Kidney (tissue), 14 donors: ENCODE data around the gene MEF2C. TPM values are rescaled to one million over a fixed set of nuclear protein-coding genes. Genes with fewer than 3 reads are reported as not detected.

Source experiments
- DNase-seq, 5 donors: peaks; one replicate each; pipeline ENCODE4 v3.0.0-alpha.2; 2013 to 2020
- FAIRE-seq: peaks from 2 replicates; lab custom pipeline; 2012; peaks lifted over from hg19 to GRCh38; lab: Jason Lieb, UNC
- H3K27ac ChIP-seq, 2 donors: one replicate each; pipeline ENCODE4 v1.7.0; 2013; ENCODE audit warnings: low read depth in 2 of 2, low read length in 2 of 2, inconsistent platforms in 1 of 2
- H3K27me3 ChIP-seq: one replicate; pipeline ENCODE4 v1.7.1; 2013; ENCODE audit warnings: low read length, inconsistent platforms; ENCODE audit not compliant: control insufficient read depth, insufficient read depth
- H3K36me3 ChIP-seq, 3 donors: one replicate each; pipeline versions ENCODE4 v1.7.0 to v1.7.1; 2013; ENCODE audit warnings: low read length in 3 of 3, control low read depth in 1 of 3, inconsistent platforms in 1 of 3; ENCODE audit not compliant: insufficient read depth in 3 of 3, control insufficient read depth in 2 of 3
- H3K4me1 ChIP-seq, 3 donors: one replicate each; pipeline versions ENCODE4 v1.7.0 to v1.7.1; 2013; ENCODE audit warnings: low read length in 3 of 3, inconsistent platforms in 1 of 3, low read depth in 1 of 3; ENCODE audit not compliant: control insufficient read depth in 2 of 3, insufficient read depth in 2 of 3
- H3K4me3 ChIP-seq, 3 donors: one replicate each; pipeline versions ENCODE4 v1.7.0 to v1.8.1; 2013; ENCODE audit warnings: low read length in 3 of 3, control low read depth in 1 of 3, inconsistent platforms in 1 of 3
- H3K9ac ChIP-seq, 3 donors: one replicate each; pipeline versions ENCODE4 v1.7.0 to v1.7.1; 2013; ENCODE audit warnings: low read length in 3 of 3, control low read depth in 1 of 3, inconsistent platforms in 1 of 3
- H3K9me3 ChIP-seq, 3 donors: one replicate each; pipeline versions ENCODE4 v1.7.0 to v1.7.1; 2013; ENCODE audit warnings: low read length in 3 of 3, control low read depth in 1 of 3, inconsistent platforms in 1 of 3; ENCODE audit not compliant: control insufficient read depth in 2 of 3, insufficient read depth in 1 of 3
- intact Hi-C: fragments of 100-400 bp; cut with DNase I; formaldehyde crosslinking; loops from one replicate; pipeline ENCODE4 v1.11.1; 2022
- polyA plus RNA-seq: library from polyadenylated mRNA; stranded (reverse); fragments of 350-450 nt; fragmentation: Illumina TruSeq; extraction: RNeasy Lipid Tissue Mini Kit (QIAGEN cat#74804); gene quantifications from one replicate; pipeline ENCODE4 v1.2.3, GENCODE V29; 2014; ENCODE audit warnings: low read depth, low replicate concordance; ENCODE audit not compliant: insufficient read depth
- total RNA-seq: library from RNA; stranded (reverse); fragmentation: NEBNext Ultra II Directional; extraction: Animal tissue kit (Norgen Biotek cat#: 25700); gene quantifications from one replicate; pipeline ENCODE4 v1.2.1, GENCODE V29; 2021
- TF ChIP-seq, protein P1 (sequence below): IDR thresholded peaks from 3 replicates; pipeline ENCODE4 v1.5.1; 2012; ENCODE audit warnings: mild to moderate bottlenecking, moderate library complexity, borderline replicate concordance; ENCODE audit not compliant: insufficient read depth; ENCODE audit errors: extremely low read depth
- donor health status: control.
- donor health status: control.
- donor health status: control.
- donor health status: control.
- donor health status: control.
- donor health status: DM: yes; HTN: yes; CAD: no.
- donor health status: Normal renal cell carcinoma (clear cell type).

MEF2C gene
- total and polyA plus RNA-seq, 2 donors from 2014 or later, result 5.3 to 75.4 TPM

DNA sequence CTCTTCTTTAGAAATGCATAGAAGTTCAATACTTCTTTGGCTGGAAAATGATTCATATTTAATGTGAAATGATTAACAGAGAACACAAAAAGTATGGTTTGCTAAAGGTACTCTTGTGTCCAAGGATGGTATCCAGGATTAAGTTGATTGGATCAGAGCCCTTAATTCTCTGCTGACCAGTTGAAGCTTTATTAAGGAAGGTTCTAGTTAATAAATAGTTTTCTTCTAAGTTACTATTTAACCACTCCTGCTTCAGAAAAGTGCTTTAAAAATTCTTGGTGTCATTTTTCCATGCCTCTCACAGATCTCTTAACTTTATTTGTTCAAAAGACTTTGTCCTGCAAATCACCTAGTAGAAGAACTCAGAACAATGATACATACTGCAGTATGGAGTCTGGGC lies 134.3 kb downstream of the MEF2C start:
- Histone ChIP-seq H3K4me3 (peak overlapping the region in 1 of 3 donors; percentile 10), H3K27me3 (no peaks in the 10 kb centered on the region), H3K36me3 (no peaks in the 10 kb centered on the region), H3K9ac (no peak overlapping the region), H3K9me3 (no peaks in the 10 kb centered on the region), H3K4me1 (peaks cover 0 to 6% (median 2%) of the 10 kb centered on the region in 3 donors), H3K27ac (peak overlapping the region in 1 of 2 donors; percentile 41)
- intact Hi-C loops, result loop anchor here (10.0 kb wide), 1 partner anchor 126 kb away; no protein-coding TSS in a partner anchor
- FAIRE-seq (peak; percentile 32), DNase-seq (peak in 1 of 5 donors; percentile 30)
- TF ChIP-seq, protein P1, sequence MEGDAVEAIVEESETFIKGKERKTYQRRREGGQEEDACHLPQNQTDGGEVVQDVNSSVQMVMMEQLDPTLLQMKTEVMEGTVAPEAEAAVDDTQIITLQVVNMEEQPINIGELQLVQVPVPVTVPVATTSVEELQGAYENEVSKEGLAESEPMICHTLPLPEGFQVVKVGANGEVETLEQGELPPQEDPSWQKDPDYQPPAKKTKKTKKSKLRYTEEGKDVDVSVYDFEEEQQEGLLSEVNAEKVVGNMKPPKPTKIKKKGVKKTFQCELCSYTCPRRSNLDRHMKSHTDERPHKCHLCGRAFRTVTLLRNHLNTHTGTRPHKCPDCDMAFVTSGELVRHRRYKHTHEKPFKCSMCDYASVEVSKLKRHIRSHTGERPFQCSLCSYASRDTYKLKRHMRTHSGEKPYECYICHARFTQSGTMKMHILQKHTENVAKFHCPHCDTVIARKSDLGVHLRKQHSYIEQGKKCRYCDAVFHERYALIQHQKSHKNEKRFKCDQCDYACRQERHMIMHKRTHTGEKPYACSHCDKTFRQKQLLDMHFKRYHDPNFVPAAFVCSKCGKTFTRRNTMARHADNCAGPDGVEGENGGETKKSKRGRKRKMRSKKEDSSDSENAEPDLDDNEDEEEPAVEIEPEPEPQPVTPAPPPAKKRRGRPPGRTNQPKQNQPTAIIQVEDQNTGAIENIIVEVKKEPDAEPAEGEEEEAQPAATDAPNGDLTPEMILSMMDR, result no peak

DNA sequence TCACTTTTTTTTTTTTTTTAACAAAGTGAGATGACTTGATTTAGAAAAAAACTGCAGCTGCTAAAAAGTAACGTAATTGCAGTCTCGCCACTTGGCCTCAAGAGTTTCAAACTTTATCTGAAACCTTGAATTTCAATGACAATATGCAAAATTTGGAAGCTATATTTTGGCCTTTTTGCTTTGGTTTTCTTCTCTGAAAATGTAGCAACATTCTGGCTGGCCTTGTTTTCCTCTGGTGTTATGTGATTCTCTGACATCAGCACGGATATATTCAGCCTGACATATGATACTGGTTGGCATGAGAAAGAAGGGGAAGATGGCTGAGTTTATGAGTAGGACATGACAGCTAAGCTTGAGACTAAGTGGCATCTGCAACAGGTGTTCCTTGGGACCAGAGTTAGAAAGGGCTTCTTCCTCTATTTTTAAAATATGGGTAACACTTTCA lies 136.5 kb downstream of the MEF2C start:
- no peak overlapping the region for H3K9ac ChIP-seq
- DNase-seq, result no peak
- FAIRE-seq, result no peak

DNA sequence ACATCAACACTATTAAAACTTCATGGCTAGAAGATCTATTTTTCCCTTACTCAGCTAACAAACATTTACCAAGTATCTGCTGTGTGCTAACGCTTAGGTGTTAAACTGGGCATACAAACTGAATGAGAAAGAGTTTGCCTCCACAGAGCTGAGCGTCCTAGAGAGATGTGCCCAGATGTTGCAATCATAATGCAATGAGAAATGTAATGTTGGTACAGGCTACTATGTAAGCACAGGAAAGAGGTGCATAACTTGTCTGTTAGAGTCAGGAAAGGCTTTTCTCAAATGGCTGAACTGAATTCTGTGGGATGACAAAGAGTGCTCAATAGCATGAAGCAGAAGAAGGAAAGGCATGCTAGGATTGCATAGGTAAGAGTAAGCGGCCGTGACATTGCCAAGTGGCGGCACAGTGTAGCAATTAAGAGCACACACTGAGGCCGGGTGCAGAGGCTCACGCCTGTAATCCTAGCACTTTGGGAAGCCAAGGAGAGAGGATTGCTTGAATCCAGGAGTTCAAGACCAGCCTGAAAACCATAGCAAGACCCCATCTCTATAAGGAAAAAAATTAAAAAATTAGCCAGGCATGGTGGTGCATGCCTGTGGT lies 137.8 kb downstream of the MEF2C start:
- Histone ChIP-seq H3K36me3 (no peaks in the 10 kb centered on the region), H3K4me3 (no peak overlapping the region), H3K4me1 (peaks cover 0 to 6% (median 2%) of the 10 kb centered on the region in 3 donors), H3K9me3 (no peaks in the 10 kb centered on the region), H3K27me3 (no peaks in the 10 kb centered on the region), H3K9ac (no peak overlapping the region), H3K27ac (no peak overlapping the region)
- TF ChIP-seq, protein P1, result no peak
- DNase-seq (no peak), FAIRE-seq (no peak)
- intact Hi-C loops, result loop anchor here (10.0 kb wide), 1 partner anchor 130 kb away; no protein-coding TSS in a partner anchor

More for the DNA sequence above, 136.5 kb downstream of the MEF2C start:
- Histone ChIP-seq H3K27me3 (no peaks in the 10 kb centered on the region), H3K27ac (no peak overlapping the region), H3K36me3 (no peaks in the 10 kb centered on the region), H3K9me3 (no peaks in the 10 kb centered on the region), H3K4me3 (no peak overlapping the region), H3K4me1 (peaks cover 0 to 6% (median 2%) of the 10 kb centered on the region in 3 donors)
- intact Hi-C loops, result loop anchor here (10.0 kb wide), 1 partner anchor 128 kb away; no protein-coding TSS in a partner anchor
- TF ChIP-seq, protein P1, result no peak
